ENCODE data around the gene PPFIBP2.
A peak's percentile ranks its signal among the peaks of the same experiment; 100 is the strongest.

The PPFIBP2 gene

DNA sequence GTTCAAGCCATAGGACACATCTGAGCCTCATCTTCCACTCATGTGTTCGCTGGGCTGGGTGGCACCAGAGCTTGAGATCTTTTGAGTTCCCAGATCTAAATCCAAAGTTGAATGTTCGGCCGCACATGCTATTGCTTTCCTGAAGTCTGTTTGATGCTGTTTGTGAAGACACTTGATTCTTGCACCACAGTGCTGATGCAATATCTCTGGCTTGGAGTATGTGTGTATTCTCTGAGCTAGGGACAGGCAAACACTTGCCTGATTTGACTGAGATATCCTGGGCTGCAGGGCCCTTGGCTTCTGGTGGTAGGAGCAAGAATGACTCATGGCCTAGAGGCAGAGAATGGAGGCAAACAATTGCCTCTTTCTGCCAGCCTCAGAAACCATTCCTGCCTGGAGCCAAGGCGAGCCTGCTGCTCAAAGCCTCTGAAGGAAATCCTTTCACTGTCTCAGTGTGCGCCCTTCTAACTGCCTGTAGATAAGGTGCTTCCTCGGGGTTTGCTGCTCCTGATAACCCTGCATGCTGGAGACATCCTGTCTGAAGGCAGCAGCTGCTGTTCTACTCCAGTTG lies 86.5 kb downstream of the PPFIBP2 start:
- in situ Hi-C loops (cut with HindIII; ENCODE audit: low sequenced_read_pairs): no loop called here
- TF ChIP-seq, protein P1, sequence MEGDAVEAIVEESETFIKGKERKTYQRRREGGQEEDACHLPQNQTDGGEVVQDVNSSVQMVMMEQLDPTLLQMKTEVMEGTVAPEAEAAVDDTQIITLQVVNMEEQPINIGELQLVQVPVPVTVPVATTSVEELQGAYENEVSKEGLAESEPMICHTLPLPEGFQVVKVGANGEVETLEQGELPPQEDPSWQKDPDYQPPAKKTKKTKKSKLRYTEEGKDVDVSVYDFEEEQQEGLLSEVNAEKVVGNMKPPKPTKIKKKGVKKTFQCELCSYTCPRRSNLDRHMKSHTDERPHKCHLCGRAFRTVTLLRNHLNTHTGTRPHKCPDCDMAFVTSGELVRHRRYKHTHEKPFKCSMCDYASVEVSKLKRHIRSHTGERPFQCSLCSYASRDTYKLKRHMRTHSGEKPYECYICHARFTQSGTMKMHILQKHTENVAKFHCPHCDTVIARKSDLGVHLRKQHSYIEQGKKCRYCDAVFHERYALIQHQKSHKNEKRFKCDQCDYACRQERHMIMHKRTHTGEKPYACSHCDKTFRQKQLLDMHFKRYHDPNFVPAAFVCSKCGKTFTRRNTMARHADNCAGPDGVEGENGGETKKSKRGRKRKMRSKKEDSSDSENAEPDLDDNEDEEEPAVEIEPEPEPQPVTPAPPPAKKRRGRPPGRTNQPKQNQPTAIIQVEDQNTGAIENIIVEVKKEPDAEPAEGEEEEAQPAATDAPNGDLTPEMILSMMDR (IDR thresholded peaks at IDR 0.05; ENCODE audit: low read depth, low read length, missing control alignments): no peak
- no peak for DNase-seq (ENCODE audit: low read depth)
- no peak overlapping the region for H3K4me3 ChIP-seq (ENCODE audit: low read depth, low read length)

DNA sequence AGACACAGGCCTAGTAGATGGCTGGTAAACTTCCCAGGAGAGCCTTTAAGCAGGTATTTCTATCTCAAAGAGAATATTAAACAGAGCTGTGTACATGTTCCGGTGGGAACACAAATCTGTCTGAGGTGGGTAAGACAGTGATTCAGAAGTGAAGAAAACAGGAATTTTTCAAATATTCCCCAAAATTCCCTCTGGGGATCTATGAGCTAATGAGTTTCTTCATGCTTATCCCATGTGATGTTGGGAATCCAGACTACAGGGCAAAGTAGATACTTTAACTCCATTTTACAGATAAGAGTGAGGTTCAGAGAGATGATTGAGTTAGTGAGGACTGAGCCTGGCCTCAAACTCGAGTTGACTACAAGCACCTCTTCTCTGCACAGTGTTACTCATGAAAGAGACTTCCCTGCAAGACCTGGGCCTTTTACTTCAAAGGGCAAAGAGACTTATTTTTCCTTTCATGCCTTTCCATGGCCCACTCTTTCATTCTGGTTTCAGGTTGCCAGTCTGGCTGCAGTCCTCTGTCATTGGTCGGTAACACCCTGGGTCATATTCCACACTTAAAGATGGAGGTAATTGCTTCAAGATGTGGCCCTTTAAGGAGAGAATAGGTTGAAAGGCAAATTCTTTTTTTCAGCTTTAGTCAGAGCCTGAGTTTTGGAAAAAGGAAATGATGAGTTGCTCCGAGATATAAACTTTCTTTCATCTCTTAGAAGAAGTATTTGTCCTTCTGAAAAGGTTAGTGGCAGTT lies 89.4 kb downstream of the PPFIBP2 start:
- in situ Hi-C loops (cut with HindIII; ENCODE audit: low sequenced_read_pairs): no loop called here
- no peak for DNase-seq (ENCODE audit: low read depth)
- TF ChIP-seq, protein P1 (IDR thresholded peaks at IDR 0.05; ENCODE audit: low read depth, low read length, missing control alignments): no peak
- no peak overlapping the region for H3K4me3 ChIP-seq (ENCODE audit: low read depth, low read length)

- no peak overlapping the region for H3K4me3 ChIP-seq (ENCODE audit: low read depth, low read length)
- in situ Hi-C loops (cut with HindIII; ENCODE audit: low sequenced_read_pairs): no loop called here
- TF ChIP-seq, protein P1 (IDR thresholded peaks at IDR 0.05; ENCODE audit: low read depth, low read length, missing control alignments): no peak
- no peak for DNase-seq (ENCODE audit: low read depth)
These were observed 90.6 kb downstream of the PPFIBP2 start for GRCh38 chr11:7604331-7604955.

DNA sequence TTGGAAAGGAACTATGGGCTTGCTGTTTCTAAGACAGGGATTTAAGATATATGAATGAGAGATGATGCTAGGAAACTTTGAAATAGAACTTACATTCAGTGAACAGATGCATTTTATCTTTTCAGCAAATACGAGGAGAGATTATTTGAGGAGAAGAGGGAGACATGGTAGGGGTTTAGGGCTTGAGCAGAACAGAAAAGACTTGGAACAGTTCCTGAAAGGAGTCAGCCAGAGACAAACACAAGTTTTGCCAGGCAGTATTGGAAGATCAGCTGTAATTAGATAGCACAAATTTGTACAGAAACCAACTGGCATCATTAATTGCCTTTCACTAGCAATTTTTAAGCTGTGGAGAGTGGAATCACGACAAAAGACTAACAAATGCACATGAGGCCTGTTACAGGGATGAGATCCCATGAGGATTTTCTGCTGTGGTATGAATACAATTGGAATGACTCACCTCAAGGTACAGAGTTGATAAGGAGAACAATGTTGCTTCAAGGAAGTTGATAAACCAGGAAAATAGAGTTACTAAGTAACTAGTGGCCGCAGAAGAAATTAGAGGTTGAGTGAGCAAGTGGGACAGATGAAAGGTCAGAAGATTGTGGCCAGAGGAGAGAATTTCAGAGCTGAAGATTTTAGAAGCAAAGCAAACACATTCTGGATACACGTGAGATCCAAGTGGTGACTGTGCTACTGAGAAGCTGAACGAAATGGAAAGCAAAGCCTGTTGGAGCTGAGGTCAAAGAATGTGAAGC lies 91.6 kb downstream of the PPFIBP2 start:
- in situ Hi-C loops (cut with HindIII; ENCODE audit: low sequenced_read_pairs): no loop called here
- DNase-seq (ENCODE audit: low read depth): peak; percentile 12
- no peak overlapping the region for H3K4me3 ChIP-seq (ENCODE audit: low read depth, low read length)
- TF ChIP-seq, protein P1 (IDR thresholded peaks at IDR 0.05; ENCODE audit: low read depth, low read length, missing control alignments): no peak

GRCh38 chr11:7606496-7606895 lies 92.7 kb downstream of the PPFIBP2 start:
- DNase-seq (ENCODE audit: low read depth): no peak
- TF ChIP-seq, protein P1 (IDR thresholded peaks at IDR 0.05; ENCODE audit: low read depth, low read length, missing control alignments): no peak
- in situ Hi-C loops (cut with HindIII; ENCODE audit: low sequenced_read_pairs): no loop called here
- no peak overlapping the region for H3K4me3 ChIP-seq (ENCODE audit: low read depth, low read length)

- no peak for DNase-seq (ENCODE audit: low read depth)
- TF ChIP-seq, protein P1 (IDR thresholded peaks at IDR 0.05; ENCODE audit: low read depth, low read length, missing control alignments): no peak
- in situ Hi-C loops (cut with HindIII; ENCODE audit: low sequenced_read_pairs): no loop called here
- H3K4me3 ChIP-seq (ENCODE audit: low read depth, low read length): no peak overlapping the region
These were observed 95.2 kb downstream of the PPFIBP2 start for GRCh38 chr11:7609015-7609414.
